B cell (primary cell): Measurements from ENCODE around the gene TMEM163.

ENCODE experiments used
- EZH2 ChIP-seq: IDR thresholded peaks from 2 replicates; pipeline ENCODE4 v1.6.1; 2012; ENCODE audit warnings: borderline replicate concordance, low read depth, mild to moderate bottlenecking, moderate library complexity, low read length; ENCODE audit not compliant: insufficient read depth, poor library complexity, severe bottlenecking
- TF ChIP-seq, protein P1 (sequence below): fragments of 200-600 bp; IDR thresholded peaks from one replicate; pipeline ENCODE4 v1.8.0; 2022; ENCODE audit warnings: antibody characterized with exemption, mild to moderate bottlenecking

DNA sequence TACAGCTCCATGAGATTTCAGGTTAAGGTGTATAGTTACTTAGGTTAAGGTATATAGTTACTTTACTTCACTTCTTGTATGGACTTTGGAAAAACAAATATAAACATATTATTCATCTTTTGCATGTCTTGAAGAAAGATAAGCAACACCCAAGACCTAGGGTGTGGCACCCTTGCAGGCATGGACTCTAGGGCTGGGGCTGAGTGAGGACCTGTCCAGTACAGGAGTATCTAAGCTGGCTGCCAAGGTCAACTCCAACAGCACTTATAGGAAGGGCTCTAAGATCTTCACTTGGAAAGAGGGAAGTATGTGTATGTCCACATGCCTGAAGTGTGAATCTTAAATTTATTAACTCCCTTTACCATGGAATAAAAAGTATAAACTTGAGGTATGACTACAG is 7.1 kb upstream of the TMEM163 start:
- TF ChIP-seq, protein P1, sequence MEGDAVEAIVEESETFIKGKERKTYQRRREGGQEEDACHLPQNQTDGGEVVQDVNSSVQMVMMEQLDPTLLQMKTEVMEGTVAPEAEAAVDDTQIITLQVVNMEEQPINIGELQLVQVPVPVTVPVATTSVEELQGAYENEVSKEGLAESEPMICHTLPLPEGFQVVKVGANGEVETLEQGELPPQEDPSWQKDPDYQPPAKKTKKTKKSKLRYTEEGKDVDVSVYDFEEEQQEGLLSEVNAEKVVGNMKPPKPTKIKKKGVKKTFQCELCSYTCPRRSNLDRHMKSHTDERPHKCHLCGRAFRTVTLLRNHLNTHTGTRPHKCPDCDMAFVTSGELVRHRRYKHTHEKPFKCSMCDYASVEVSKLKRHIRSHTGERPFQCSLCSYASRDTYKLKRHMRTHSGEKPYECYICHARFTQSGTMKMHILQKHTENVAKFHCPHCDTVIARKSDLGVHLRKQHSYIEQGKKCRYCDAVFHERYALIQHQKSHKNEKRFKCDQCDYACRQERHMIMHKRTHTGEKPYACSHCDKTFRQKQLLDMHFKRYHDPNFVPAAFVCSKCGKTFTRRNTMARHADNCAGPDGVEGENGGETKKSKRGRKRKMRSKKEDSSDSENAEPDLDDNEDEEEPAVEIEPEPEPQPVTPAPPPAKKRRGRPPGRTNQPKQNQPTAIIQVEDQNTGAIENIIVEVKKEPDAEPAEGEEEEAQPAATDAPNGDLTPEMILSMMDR = no peak
- TF ChIP-seq EZH2 = no peak
